ENCODE results near the gene IQCH.

GRCh38 chr15:67267440-67267839, 12.9 kb downstream of the IQCH start:
- TF ChIP-seq CTCF (optimal IDR thresholded peaks at IDR 0.05 in 1 of 3, IDR thresholded peaks at IDR 0.05 in 1 of 3, conservative IDR thresholded peaks at IDR 0.05 in 1 of 3; ENCODE audit: extremely low read depth in 1 of 3, insufficient read depth in 2 of 3, low read length in 3 of 3) (no peak), EZH2 (IDR thresholded peaks at IDR 0.05; ENCODE audit: low read length) (no peak)
